ENCODE results near the gene SMAD5.

Gene SMAD5

DNA sequence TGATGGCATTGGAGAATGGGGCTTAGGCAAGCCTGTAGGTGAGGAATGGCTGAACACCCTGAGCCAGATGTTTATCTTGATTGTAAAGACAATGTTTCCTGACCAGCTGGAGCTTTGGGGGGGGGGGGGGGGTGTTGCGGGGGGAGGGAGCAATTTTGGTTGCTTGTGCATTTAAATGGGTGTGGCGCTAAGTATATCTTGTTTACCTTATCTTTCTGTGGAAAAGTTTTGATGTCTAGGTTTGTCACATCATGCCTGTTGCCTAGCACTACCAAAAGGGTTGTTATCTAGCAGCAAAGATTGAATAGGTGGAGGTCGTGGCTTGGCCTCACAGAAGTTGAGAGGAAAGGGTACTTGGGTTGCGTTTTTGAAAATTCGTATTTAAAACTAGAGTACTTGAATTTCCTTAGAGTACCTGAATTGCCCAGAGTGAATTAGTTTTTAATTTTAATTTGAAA lies 1.3 kb downstream of the SMAD5 start:
- Histone ChIP-seq H3K4me2 (peak overlapping the region; percentile 95), H3K4me3 (IDR thresholded peaks at IDR 0.05; ENCODE audit: insufficient read depth, low read depth, low read length) (peak overlapping the region; percentile 59), H3K27ac (no peak overlapping the region; the same call in 1 of the 2 replicates), H3K36me3 (ENCODE audit: insufficient read depth) (no peaks in the 10 kb centered on the region), H3K9ac (peak overlapping the region; percentile 87; the same call in 1 of the 2 replicates), H3K27me3 (ENCODE audit: insufficient read depth, low read depth) (no peaks in the 10 kb centered on the region), H3K4me1 (ENCODE audit: low read depth, poor library complexity, severe bottlenecking) (peaks cover 25% of the 10 kb centered on the region), H3K79me2 (ENCODE audit: insufficient read depth, low read depth) (peaks cover 59% of the 10 kb centered on the region), H2AFZ (ENCODE audit: low read depth) (no peak overlapping the region; the same call in 1 of the 2 replicates), H4K20me1 (ENCODE audit: insufficient read depth) (peaks cover 19% of the 10 kb centered on the region; the same call in 1 of the 2 replicates)
- TF ChIP-seq, protein P1, sequence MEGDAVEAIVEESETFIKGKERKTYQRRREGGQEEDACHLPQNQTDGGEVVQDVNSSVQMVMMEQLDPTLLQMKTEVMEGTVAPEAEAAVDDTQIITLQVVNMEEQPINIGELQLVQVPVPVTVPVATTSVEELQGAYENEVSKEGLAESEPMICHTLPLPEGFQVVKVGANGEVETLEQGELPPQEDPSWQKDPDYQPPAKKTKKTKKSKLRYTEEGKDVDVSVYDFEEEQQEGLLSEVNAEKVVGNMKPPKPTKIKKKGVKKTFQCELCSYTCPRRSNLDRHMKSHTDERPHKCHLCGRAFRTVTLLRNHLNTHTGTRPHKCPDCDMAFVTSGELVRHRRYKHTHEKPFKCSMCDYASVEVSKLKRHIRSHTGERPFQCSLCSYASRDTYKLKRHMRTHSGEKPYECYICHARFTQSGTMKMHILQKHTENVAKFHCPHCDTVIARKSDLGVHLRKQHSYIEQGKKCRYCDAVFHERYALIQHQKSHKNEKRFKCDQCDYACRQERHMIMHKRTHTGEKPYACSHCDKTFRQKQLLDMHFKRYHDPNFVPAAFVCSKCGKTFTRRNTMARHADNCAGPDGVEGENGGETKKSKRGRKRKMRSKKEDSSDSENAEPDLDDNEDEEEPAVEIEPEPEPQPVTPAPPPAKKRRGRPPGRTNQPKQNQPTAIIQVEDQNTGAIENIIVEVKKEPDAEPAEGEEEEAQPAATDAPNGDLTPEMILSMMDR (conservative IDR thresholded peaks at IDR 0.05; ENCODE audit: low read depth, low read length), result no peak

DNA sequence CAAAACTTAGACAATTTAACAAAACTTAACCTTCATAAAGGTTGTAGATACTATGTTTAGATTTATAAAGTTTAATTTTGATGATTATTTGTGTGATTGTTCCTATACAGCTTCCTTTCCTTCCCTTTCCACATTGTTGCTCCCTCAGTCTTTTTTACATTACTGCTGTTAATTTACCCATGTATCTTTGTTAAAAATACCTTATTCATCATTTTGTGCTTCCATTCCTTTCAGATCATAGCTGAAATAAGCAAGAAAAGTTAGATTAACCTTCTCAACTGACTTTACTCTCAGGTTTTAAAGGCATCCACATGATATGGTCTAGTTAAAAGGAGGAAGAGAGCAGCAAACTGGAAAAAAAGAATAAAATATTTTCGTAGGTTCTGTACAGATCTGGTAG lies 2.0 kb downstream of the SMAD5 start:
- Histone ChIP-seq H3K36me3 (ENCODE audit: insufficient read depth) (no peaks in the 10 kb centered on the region), H3K79me2 (ENCODE audit: insufficient read depth, low read depth) (peaks cover 66% of the 10 kb centered on the region), H4K20me1 (ENCODE audit: insufficient read depth) (peaks cover 19% of the 10 kb centered on the region; the same call in 1 of the 2 replicates), H3K27ac (no peak overlapping the region), H3K4me1 (ENCODE audit: low read depth, poor library complexity, severe bottlenecking) (peaks cover 25% of the 10 kb centered on the region), H3K9ac (no peak overlapping the region), H3K4me2 (peak overlapping the region; percentile 95; the same call in 1 of the 2 replicates), H3K4me3 (IDR thresholded peaks at IDR 0.05; ENCODE audit: insufficient read depth, low read depth, low read length) (no peak overlapping the region), H3K27me3 (ENCODE audit: insufficient read depth, low read depth) (no peaks in the 10 kb centered on the region), H2AFZ (ENCODE audit: low read depth) (no peak overlapping the region)
- TF ChIP-seq, protein P1 (conservative IDR thresholded peaks at IDR 0.05; ENCODE audit: low read depth, low read length), result no peak

DNA sequence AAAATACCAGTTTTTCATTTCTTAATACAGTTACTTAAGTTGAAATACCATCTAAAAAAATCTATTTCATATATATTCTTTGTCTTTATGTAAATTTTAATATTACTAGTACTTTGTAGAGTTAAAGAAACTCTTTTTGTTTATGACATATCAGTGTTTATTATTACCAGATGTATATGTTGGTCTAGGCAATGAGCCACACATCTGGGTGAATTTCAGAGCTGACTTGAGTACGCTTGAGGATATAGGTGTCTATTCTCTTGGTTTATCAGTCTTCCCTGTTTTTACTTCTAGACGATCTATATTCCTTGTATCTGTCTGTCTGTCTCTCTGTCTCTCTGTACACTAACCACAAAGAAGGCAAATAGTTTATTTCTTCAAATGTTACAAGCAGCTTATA lies 2.9 kb downstream of the SMAD5 start:
- Histone ChIP-seq H3K4me1 (ENCODE audit: low read depth, poor library complexity, severe bottlenecking) (peaks cover 25% of the 10 kb centered on the region), H3K4me2 (0 out of 2 replicates have a peak overlapping the region, but pooled peaks have one; percentile 95), H3K27ac (no peak overlapping the region), H3K4me3 (IDR thresholded peaks at IDR 0.05; ENCODE audit: insufficient read depth, low read depth, low read length) (no peak overlapping the region), H3K36me3 (ENCODE audit: insufficient read depth) (no peaks in the 10 kb centered on the region), H3K9ac (no peak overlapping the region), H4K20me1 (ENCODE audit: insufficient read depth) (peaks cover 19% of the 10 kb centered on the region; the same call in 1 of the 2 replicates), H2AFZ (ENCODE audit: low read depth) (no peak overlapping the region), H3K27me3 (ENCODE audit: insufficient read depth, low read depth) (no peaks in the 10 kb centered on the region), H3K79me2 (ENCODE audit: insufficient read depth, low read depth) (peaks cover 75% of the 10 kb centered on the region)
- TF ChIP-seq, protein P1 (conservative IDR thresholded peaks at IDR 0.05; ENCODE audit: low read depth, low read length), result no peak

DNA sequence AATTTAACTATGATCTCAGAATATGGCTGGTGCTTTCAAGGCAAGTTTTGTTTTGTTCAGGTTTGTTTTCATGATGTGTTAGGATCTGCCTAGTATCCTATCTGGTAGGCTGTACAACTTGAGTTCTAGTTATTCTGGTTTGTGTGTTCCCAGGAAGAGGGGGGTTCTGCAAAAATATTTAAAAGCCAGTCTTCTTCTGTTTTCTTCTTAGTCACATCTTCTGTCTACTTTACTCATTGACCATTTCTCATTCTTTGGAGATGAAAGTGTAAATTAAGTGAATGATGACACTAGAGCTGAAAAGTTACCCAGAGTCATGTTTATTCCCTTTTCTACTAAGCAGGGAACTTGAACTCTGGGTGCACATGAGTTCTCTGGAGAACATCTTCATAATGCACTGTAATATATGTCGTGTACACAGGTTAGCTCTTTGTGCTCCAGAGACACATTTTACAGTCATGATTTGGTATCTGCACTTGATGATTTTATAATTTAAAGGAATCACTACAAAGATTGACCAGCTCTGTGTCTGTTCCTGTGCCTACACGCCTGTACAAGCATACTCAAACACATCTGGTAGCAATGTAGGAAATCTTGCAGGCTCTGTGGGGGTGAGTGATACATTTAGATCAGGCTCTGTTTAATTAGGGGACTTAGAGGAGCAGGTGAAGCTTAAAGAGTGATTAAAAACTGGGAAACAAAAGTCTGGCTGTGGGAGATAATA lies 5.0 kb downstream of the SMAD5 start:
- Histone ChIP-seq H3K4me3 (IDR thresholded peaks at IDR 0.05; ENCODE audit: insufficient read depth, low read depth, low read length) (no peak overlapping the region), H3K4me1 (ENCODE audit: low read depth, poor library complexity, severe bottlenecking) (peaks cover 38% of the 10 kb centered on the region), H3K9ac (no peak overlapping the region), H3K79me2 (ENCODE audit: insufficient read depth, low read depth) (peaks cover 96% of the 10 kb centered on the region), H2AFZ (ENCODE audit: low read depth) (no peak overlapping the region), H3K36me3 (ENCODE audit: insufficient read depth) (no peaks in the 10 kb centered on the region), H3K27me3 (ENCODE audit: insufficient read depth, low read depth) (no peaks in the 10 kb centered on the region), H3K27ac (no peak overlapping the region), H3K4me2 (no peak overlapping the region; the same call in 1 of the 2 replicates), H4K20me1 (ENCODE audit: insufficient read depth) (peaks cover 30% of the 10 kb centered on the region; the same call in 1 of the 2 replicates)
- TF ChIP-seq, protein P1 (conservative IDR thresholded peaks at IDR 0.05; ENCODE audit: low read depth, low read length), result no peak

Measured in KMS-11 (cell line).